Activated naive CD4-positive, alpha-beta T cell treated with Interleukin-2 at 50 U/mL for 16 hours (primary cell): Measurements from ENCODE around the gene PLXNA1.

Experiments
- DNase-seq: peaks from one replicate; pipeline ENCODE4 v3.0.0-alpha.2; 2020

PLXNA1 gene

GRCh38 chr3:126988451-126989021 lies 5.6 kb downstream of the PLXNA1 start:
- no peak for DNase-seq

DNA sequence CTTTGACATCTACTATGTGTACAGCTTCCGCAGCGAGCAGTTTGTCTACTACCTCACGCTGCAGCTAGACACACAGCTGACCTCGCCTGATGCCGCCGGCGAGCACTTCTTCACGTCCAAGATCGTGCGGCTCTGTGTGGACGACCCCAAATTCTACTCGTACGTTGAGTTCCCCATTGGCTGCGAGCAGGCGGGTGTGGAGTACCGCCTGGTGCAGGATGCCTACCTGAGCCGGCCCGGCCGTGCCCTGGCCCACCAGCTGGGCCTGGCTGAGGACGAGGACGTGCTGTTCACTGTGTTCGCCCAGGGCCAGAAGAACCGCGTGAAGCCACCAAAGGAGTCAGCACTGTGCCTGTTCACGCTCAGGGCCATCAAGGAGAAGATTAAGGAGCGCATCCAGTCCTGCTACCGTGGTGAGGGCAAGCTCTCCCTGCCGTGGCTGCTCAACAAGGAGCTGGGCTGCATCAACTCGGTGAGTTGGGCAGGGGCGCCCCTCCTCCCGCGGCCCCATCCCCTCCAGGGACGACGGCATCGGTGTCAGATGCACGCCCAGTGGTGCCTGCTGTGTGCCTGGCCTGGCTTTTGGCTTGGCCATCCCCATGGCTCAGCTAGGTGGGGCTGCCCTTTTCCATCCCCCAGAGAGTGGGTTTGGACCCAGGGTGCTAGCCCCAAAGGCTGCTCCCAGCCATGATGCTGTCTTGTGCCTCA lies 6.6 kb downstream of the PLXNA1 start:
- DNase-seq = no peak

DNA sequence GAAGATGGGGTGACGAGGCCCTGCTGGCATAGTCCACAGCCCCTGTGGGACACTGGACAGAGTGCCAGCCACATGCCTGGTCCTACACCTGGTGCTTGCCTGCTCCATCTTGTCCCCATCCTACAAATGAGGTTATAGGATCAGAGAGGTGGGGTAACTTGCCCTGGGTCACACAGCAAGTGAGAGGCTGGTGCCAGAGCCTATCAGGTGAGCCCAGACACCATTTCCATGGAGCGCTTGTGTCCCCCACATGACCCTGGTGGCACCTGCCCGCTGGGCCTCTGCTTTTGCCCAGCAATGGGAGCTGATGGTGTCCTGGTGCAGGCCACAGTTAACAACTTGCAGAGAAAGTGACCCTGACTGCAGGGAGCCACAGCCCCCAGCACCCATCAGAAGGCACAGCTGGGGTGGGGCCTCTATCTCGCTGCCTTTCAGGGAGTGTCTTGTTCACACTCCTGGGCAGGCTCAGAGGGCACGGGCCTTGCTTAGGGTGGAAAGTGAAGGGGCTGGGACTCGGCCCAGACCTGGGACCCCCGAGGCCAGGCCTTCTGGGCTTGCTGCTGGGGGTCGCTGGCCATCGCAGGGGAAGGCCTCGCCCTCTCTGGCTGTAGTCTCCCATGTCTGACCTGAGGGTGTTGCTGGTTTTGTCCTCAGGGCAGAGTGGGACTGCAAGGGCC lies 7.2 kb downstream of the PLXNA1 start:
- DNase-seq = no peak

DNA sequence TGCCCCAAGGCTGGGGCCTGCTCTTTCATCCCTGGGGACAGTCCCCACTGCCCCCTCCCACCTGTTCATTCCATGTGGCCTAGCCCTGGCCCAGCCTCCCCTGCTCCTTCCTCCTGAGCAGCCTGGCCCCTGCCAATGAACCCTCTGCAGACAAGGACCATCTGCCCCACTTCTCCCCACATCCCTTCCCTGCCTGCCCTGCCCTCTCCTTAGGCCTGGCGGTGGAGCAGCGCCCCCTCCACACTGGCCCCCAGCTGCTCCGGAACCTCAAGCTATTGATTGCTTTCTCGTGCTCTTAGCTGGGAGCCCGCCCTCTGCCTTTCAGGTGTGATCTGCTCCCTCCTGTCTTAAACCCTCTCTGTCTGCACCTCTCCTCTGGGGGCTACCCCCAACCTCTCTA lies 8.0 kb downstream of the PLXNA1 start:
- DNase-seq = no peak

GRCh38 chr3:126991366-126992200 lies 8.7 kb downstream of the PLXNA1 start:
- DNase-seq = no peak

DNA sequence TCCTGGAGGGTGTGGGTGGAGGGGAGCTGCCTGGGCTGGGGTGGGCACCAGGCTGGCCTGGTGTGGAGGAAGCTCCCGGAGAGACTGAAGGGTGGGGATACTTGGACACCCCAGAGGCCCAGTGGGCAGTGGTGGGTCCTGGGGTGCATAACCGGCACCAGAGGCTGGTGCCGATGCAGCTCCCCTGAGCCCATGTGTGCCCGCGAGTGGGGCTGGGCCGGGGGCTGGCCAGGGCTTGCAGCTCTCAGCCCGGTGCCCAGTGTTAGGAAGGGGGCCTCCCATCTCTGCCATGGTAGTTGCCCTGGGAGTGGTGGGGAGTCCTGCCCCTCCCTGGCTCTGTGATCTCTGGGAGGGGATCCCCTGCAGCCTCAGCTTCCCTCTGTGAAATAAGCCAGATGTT lies 9.3 kb downstream of the PLXNA1 start:
- no peak for DNase-seq

DNA sequence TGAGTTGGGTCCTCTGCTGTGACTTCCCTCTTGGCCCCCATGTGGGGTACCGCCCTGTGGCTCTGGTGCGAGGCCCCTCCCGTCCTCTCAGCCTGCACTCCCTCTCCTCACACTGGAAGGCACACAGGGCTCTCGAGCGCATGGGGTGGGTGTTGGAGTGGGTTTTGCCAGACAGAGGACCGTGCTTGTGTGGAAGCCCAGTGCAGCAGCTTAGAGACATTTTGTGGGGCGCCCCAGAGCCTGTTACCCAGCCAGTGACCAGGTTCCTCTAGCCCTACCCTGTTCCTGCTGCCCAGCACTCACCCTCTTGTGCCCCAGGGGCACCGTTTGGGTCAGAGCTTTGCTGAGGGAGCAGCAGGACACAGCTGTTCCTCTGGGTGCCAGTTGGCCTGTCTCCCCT lies 9.9 kb downstream of the PLXNA1 start:
- no peak for DNase-seq

DNA sequence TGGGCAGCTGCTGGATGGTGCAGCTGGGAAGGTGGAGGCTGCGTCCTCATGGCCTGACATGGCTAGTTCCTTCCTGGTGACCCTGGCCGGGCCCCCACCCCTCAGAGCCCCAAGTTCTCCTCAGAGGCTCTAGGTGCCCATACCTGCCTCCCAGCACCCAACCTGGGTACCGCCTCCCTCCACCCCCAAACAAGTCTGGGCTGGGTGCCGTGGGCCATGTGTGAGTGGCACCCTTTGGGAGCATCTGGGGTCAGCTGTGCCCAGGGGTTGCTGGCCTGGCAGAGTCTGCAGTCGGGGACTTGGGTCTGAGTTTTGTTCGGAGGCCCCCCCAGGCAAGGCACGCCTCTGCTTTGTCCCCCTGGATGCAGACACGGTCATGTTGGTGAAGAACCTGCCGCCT lies 10.5 kb downstream of the PLXNA1 start:
- no peak for DNase-seq

GRCh38 chr3:126994661-126995245 lies 11.8 kb downstream of the PLXNA1 start:
- no peak for DNase-seq

DNA sequence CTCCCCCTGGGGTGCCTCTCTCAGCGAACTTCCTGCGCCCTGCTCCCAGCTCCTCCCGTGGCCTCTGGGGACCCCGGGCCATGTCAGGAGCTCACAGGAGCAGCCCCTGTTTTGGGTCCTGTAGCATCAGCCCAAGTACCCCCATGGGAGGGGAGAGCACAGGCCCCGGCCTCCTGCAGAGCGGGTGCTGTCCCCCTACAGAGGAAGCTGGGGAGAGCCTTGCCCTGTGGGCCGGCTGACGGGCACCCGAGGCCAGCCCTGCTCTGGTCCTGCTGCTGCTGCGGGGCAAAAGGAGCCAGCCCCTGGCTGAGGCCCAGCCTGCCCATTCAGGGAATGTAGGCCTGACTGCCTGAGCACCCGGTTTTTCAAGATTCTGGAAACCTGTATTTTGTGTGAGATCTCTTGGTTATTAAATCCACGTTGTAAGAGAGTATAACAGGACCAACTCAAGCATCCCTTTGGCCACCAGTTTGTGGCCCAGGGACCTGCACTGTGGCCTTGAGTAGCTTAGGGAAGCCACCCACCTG lies 12.4 kb downstream of the PLXNA1 start:
- DNase-seq = no peak

DNA sequence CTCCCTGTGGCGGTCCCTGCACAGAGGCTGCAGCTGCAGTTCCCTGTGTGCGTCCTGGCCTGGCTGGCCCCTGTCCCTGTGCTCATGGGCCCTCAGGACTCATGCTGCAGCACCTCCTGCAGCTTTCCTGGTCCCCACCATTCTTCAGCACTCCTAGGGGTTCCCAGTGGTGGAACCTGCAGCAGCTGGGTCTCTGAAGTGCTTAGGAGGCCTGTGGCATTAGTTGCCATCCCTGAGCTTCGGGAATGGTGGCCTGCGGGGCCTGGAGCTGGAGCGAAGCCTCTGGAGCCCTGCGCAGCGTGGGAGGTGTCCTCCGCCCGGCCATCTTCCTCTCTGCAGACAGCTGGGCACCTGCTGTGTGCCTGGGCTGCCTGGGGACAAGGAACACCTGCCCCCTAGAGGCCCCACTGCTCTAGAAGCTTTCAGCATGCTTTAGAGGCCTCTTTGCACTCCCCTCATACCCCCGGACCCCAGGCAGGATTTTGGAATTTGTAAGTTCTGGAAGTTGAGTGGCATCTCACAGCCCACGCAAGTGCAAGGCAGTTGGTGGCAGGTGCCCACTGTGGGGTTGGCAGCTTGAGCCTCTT lies 13.1 kb downstream of the PLXNA1 start:
- DNase-seq = no peak

DNA sequence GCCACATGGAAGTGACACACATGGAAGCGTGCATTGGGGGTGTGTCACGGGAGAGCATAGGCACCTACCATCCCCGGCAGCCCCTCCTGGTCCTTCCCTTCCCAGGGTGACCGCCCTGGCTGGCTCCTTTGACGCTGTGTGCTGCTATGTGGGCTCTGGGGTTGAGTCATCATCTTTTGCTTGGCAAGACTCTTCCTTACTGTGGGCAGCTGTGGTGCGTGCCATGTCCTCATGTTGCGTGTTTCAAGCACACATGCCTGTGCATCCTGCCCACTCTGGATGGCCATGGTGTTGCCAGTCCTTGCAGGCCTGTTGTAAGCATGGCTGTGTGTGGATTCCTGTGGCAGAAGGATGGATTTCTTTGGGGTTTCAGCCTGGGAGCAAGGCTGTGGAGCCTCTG lies 14.0 kb downstream of the PLXNA1 start:
- DNase-seq = no peak

- no peak for DNase-seq
These were observed 14.6 kb downstream of the PLXNA1 start for GRCh38 chr3:126997455-126998038.

GRCh38 chr3:126998320-126998719 lies 15.4 kb downstream of the PLXNA1 start:
- no peak for DNase-seq

GRCh38 chr3:126998728-126999127 lies 15.8 kb downstream of the PLXNA1 start:
- no peak for DNase-seq

- no peak for DNase-seq
These were observed 16.5 kb downstream of the PLXNA1 start for GRCh38 chr3:126999383-126999782.

- DNase-seq = no peak
These were observed 17.2 kb downstream of the PLXNA1 start for GRCh38 chr3:127000119-127000518.

DNA sequence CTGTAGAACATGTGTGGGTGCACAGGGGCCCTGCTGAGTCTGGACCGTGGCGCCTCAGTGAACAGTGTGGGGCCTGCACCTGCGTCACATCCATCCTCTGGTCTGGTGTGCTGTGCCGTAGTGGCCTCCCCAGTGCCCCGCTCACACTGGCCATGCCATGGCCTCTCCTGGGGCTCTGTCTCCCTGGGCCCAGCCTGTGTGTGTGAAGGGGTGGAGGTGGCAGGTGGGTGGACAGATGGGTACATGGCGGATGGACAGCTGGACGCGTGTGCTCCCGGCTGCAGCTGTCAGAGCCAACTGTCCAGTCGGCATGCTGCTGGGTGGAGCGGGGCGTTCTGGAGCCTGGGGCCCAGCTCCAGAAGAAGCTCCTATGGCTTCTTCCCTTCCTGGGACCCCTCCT lies 17.8 kb downstream of the PLXNA1 start:
- no peak for DNase-seq

DNA sequence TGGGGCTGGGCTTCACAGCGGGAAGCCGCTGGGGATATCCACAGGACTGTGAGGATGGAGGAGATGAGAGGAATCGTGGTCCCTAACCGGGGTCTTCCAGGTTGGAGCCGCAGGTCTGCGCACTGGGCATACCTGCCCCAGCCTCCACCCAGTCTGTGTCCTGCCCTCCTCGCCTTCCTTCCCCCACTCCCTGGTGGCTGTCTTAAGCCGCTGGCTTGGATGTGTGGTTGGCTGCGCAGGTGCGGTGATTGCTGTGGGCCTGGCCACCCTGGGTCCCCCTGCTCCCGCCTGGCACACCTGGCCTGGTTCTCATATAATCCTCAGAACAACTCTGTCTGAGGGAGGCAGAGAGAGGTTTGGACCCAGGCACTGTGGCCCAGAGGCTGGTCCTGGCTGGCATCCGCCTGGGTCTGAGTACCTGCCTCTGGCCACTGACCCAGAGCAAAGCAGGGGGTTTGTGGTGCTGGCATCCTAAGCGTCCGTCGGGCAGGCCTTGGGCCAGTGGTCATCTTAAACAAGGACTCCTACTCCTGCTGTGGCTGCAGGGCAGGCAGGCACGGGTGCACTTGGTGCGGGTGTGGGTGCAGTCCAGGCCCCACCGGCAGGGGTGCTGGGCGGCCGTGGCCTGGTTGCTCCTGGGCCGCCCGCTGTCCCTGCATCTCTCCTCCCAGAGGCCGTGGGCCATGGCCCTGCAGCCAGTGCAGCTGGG lies 18.7 kb downstream of the PLXNA1 start:
- no peak for DNase-seq

GRCh38 chr3:127002195-127003174 lies 19.6 kb downstream of the PLXNA1 start:
- no peak for DNase-seq
